PC-9 (cell line): ENCODE data around the gene HLCS. TPM values are rescaled to one million over a fixed set of nuclear protein-coding genes. Genes with fewer than 3 reads are reported as not detected.

Experiments
- BruUV-seq: library from RNA; stranded (reverse); fragments of 400-500 nt; replicated peaks from 2 replicates; lab custom pipeline; 2021; lab: Mats Ljungman, UMichigan
- CTCF ChIA-PET: fragments of 300-600 bp; sonication (Branson Sonifier 250); formaldehyde crosslinking; loops from one replicate; lab custom pipeline; 2022; ENCODE audit warnings: antibody characterized with exemption; lab: Charles Lee
- POLR2A ChIA-PET: fragments of 300-600 bp; sonication (Branson Sonifier 250); formaldehyde crosslinking; loops from one replicate; lab custom pipeline; 2022; ENCODE audit warnings: antibody characterized with exemption; ENCODE audit not compliant: unreplicated experiment; lab: Charles Lee
- DNase-seq, 2 experiments: peaks; one replicate each; pipeline versions ENCODE4 v3.0.0 to v3.0.0-alpha.2; 2015 to 2022; ENCODE audit warnings: mixed read lengths in 1 of 2
- H2AFZ ChIP-seq: fragments of 200-600 bp; sonication (generic); 2 replicates; pipeline ENCODE4 v1.8.1; 2017; ENCODE audit warnings: antibody characterized with exemption
- H3F3A ChIP-seq: fragments of 200-600 bp; sonication (generic); 2 replicates; pipeline ENCODE4 v1.8.1; 2017; ENCODE audit warnings: antibody characterized with exemption, mild to moderate bottlenecking, low read depth; ENCODE audit not compliant: insufficient read depth
- H3K27ac ChIP-seq: fragments of 200-600 bp; sonication (generic); 2 replicates; pipeline ENCODE4 v1.6.1; 2016; ENCODE audit warnings: mixed run types
- H3K27me3 ChIP-seq: fragments of 200-600 bp; sonication (generic); 2 replicates; pipeline ENCODE4 v1.6.1; 2016; ENCODE audit warnings: low read depth, mixed run types; ENCODE audit not compliant: insufficient read depth
- H3K36me3 ChIP-seq: fragments of 200-600 bp; sonication (generic); 2 replicates; pipeline ENCODE4 v1.6.1; 2016; ENCODE audit warnings: low read depth, mixed run types
- H3K4me1 ChIP-seq: fragments of 200-600 bp; sonication (generic); replicated peaks from 2 replicates; pipeline ENCODE4 v1.6.1; 2016; ENCODE audit warnings: mixed run types; ENCODE audit not compliant: insufficient read depth
- H3K4me2 ChIP-seq: fragments of 200-600 bp; sonication (generic); 2 replicates; pipeline ENCODE4 v1.6.1; 2017; ENCODE audit warnings: mixed run types
- H3K4me3 ChIP-seq: fragments of 200-600 bp; sonication (generic); 2 replicates; pipeline ENCODE4 v1.6.1; 2016; ENCODE audit warnings: mixed run types
- H3K79me2 ChIP-seq: fragments of 200-600 bp; sonication (generic); 2 replicates; pipeline ENCODE4 v1.6.1; 2017; ENCODE audit warnings: low read depth, mixed run types
- H3K9me2 ChIP-seq: fragments of 200-600 bp; sonication (generic); 2 replicates; pipeline ENCODE4 v1.8.1; 2017; ENCODE audit warnings: mild to moderate bottlenecking; ENCODE audit not compliant: insufficient read depth
- H3K9me3 ChIP-seq: fragments of 200-600 bp; sonication (generic); 2 replicates; pipeline ENCODE4 v1.8.1; 2016; ENCODE audit warnings: low read depth; ENCODE audit not compliant: insufficient read depth
- H4K20me1 ChIP-seq: fragments of 200-600 bp; sonication (generic); 2 replicates; pipeline ENCODE4 v1.8.1; 2017; ENCODE audit not compliant: insufficient read depth
- EZH2 ChIP-seq: fragments of 200-600 bp; sonication (generic); IDR thresholded peaks from 2 replicates; pipeline ENCODE4 v1.8.0; 2017; ENCODE audit warnings: antibody characterized with exemption, low read depth
- intact Hi-C: fragments of 100-400 bp; cut with micrococcal nuclease; formaldehyde crosslinking; loops from one replicate; pipeline ENCODE4 v1.10.0; 2022; ENCODE audit not compliant: unreplicated experiment
- total RNA-seq: library from RNA; stranded (reverse); gene quantifications from 2 replicates; pipeline ENCODE4 v1.2.3, GENCODE V29; 2021
- TF ChIP-seq, protein P1 (sequence below): fragments of 200-600 bp; sonication (generic); conservative IDR thresholded peaks from 2 replicates; pipeline ENCODE4 v1.6.1; 2017; ENCODE audit warnings: mixed run types, antibody characterized with exemption, mild to moderate bottlenecking, moderate library complexity

Gene HLCS
- total RNA-seq, 1 experiment from 2014 or later: 21.6 TPM

DNA sequence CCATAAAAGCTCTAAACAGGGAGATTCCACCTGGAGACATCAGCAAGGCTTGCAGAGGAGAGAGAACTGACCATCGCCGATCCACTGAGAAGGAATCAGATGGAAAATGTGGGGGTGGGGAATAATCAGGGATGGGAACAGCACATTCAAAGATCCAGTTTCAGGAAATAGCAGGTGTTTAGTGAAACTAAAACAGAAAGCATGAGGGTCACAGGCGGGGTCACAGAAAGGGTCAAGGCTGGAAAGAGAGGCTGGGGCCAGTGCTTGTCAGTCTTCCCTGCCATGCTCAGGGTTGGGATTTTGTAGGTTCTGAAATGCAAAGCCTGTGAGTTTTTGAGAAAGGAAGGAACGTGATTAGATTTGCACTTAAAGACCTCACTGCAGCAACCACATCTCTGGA is 103.2 kb downstream of the HLCS start:
- no peaks in the 10 kb centered on the region; the same call in 1 of the 2 replicates for H4K20me1 ChIP-seq
- H3K27ac ChIP-seq: no peak overlapping the region
- H3K27me3 ChIP-seq: no peaks in the 10 kb centered on the region
- H3K9me2 ChIP-seq: no peaks in the 10 kb centered on the region
- intact Hi-C loops: no loop called here
- peaks cover 43% of the 10 kb centered on the region for H3K4me1 ChIP-seq
- H2AFZ ChIP-seq: no peak overlapping the region
- H3F3A ChIP-seq: peaks cover 23% of the 10 kb centered on the region
- H3K9me3 ChIP-seq: no peaks in the 10 kb centered on the region
- POLR2A ChIA-PET: no interaction called here
- no TSS peak for BruUV-seq
- no peaks in the 10 kb centered on the region for H3K79me2 ChIP-seq
- H3K36me3 ChIP-seq: no peaks in the 10 kb centered on the region
- TF ChIP-seq EZH2: no peak
- TF ChIP-seq, protein P1, sequence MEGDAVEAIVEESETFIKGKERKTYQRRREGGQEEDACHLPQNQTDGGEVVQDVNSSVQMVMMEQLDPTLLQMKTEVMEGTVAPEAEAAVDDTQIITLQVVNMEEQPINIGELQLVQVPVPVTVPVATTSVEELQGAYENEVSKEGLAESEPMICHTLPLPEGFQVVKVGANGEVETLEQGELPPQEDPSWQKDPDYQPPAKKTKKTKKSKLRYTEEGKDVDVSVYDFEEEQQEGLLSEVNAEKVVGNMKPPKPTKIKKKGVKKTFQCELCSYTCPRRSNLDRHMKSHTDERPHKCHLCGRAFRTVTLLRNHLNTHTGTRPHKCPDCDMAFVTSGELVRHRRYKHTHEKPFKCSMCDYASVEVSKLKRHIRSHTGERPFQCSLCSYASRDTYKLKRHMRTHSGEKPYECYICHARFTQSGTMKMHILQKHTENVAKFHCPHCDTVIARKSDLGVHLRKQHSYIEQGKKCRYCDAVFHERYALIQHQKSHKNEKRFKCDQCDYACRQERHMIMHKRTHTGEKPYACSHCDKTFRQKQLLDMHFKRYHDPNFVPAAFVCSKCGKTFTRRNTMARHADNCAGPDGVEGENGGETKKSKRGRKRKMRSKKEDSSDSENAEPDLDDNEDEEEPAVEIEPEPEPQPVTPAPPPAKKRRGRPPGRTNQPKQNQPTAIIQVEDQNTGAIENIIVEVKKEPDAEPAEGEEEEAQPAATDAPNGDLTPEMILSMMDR: no peak
- no peak for DNase-seq
- no peak overlapping the region for H3K4me3 ChIP-seq
- CTCF ChIA-PET: no interaction called here
- no peak overlapping the region for H3K4me2 ChIP-seq

DNA sequence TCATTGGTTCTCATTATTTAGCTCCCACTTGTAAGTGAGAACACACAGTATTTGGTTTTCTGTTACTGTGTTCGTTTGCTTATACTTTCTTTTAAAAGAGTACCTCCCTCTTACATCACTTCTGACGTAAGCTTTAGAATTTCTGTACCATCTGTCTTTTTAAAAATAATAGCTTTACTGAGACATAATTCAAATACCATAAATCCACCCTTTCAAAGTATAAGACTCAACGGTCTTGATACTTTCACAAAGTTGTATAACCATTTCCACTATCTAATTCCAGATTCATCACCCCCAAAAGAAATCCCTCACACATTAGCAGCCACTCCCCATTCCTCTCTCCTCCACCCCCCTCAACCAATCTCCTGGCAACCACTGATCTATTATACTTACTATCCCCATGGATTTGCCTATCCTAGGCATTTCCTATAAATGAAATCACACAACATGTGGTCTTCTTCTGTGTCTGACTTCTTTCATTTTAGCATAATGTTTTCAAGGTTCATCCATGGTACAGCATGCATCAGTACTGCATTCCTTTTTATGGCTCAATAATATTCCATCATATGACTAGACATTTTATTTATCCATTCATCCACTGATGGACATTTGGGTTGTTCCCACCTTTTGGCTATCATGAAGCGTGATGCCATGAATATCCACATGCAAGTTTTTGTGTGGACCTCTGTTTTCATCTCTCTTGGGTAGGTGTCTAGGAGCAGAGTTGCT is 104.7 kb downstream of the HLCS start:
- H3K4me2 ChIP-seq: peak overlapping the region; percentile 74
- 0 out of 2 replicates have a peak overlapping the region, but pooled peaks have one; percentile 56 for H2AFZ ChIP-seq
- CTCF ChIA-PET: interaction anchor here (0.6 to 1.0 kb wide), 2 partner anchors 56 to 122 kb away, joined by 3 to 4 read pairs; no protein-coding TSS in a partner anchor
- H3K9me2 ChIP-seq: no peaks in the 10 kb centered on the region
- no peaks in the 10 kb centered on the region for H3K27me3 ChIP-seq
- TF ChIP-seq EZH2: no peak
- TF ChIP-seq, protein P1: no peak
- no peaks in the 10 kb centered on the region for H3K9me3 ChIP-seq
- H3K36me3 ChIP-seq: no peaks in the 10 kb centered on the region
- H3K27ac ChIP-seq: peak overlapping the region; percentile 95
- no peaks in the 10 kb centered on the region; the same call in 1 of the 2 replicates for H4K20me1 ChIP-seq
- intact Hi-C loops: loop anchor here (2.0 kb wide), 2 partner anchors 49 to 77 kb away; no protein-coding TSS in a partner anchor
- POLR2A ChIA-PET: interaction anchor here (0.5 to 0.7 kb wide), 2 partner anchors 171 to 750 kb away, joined by 6 to 7 read pairs; no protein-coding TSS in a partner anchor
- H3K4me3 ChIP-seq: peak overlapping the region; percentile 32; the same call in 1 of the 2 replicates
- H3F3A ChIP-seq: peaks cover 23% of the 10 kb centered on the region
- DNase-seq: no peak
- no peaks in the 10 kb centered on the region for H3K79me2 ChIP-seq
- no TSS peak for BruUV-seq
- H3K4me1 ChIP-seq: peaks cover 46% of the 10 kb centered on the region

DNA sequence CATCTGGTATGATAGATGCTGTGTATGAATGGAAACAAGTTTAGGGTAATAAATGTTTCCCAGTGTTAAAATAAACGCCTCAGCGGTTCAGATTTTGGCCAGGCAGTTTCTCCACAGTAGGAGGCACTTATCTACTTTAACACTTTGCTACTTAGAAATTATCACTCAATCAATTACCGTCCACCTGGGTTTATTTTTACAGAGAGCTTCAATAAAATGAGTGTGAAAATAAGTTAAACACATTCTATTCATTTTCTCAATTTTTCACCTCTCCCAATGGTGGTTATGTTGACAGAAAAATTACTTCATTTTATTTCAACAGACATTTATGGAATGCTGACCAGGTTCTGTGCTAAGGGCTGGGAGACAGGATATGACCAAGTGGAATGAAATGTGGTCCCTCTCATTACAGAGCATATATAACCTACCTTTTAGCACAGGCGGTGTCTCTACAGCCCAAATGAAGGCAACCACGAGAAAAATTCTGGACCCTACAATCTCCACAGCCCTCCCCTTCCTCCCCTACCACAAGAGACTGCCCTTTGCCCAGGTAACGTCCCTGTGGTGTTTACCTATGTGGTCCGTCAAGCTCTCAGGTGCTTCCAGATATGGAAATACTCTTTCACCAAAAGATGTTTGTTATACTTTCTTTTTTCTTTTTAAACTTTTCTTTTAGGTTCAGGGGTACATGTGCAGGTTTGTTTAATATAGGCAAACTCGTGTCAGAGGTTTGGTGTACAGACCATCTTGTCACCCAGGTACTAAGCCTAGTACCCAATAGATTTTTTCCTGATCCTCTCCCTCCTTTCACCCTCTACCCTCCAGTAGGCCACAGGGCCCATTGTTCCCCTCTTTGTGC is 105.5 kb downstream of the HLCS start:
- BruUV-seq: TSS peak; percentile 84
- CTCF ChIA-PET: interaction anchor here (0.6 to 1.0 kb wide), 2 partner anchors 57 to 123 kb away, joined by 3 to 4 read pairs; no protein-coding TSS in a partner anchor

More for the DNA sequence above, 105.5 kb downstream of the HLCS start:
- H3K9me2 ChIP-seq: no peaks in the 10 kb centered on the region
- no peaks in the 10 kb centered on the region for H3K36me3 ChIP-seq
- H3K79me2 ChIP-seq: no peaks in the 10 kb centered on the region
- H2AFZ ChIP-seq: 0 out of 2 replicates have a peak overlapping the region, but pooled peaks have one; percentile 56
- peak overlapping the region; percentile 74 for H3K4me2 ChIP-seq
- peaks cover 46% of the 10 kb centered on the region for H3K4me1 ChIP-seq
- H3K27me3 ChIP-seq: no peaks in the 10 kb centered on the region
- peak overlapping the region; percentile 95 for H3K27ac ChIP-seq
- POLR2A ChIA-PET: interaction anchor here (0.5 to 0.7 kb wide), 2 partner anchors 170 to 749 kb away, joined by 6 to 7 read pairs; no protein-coding TSS in a partner anchor
- peak overlapping the region; percentile 32; the same call in 1 of the 2 replicates for H3K4me3 ChIP-seq
- peak; percentile 47 to 88 for DNase-seq
- H3F3A ChIP-seq: peaks cover 23% of the 10 kb centered on the region
- no peak for TF ChIP-seq EZH2
- TF ChIP-seq, protein P1: no peak
- H4K20me1 ChIP-seq: no peaks in the 10 kb centered on the region; the same call in 1 of the 2 replicates
- no peaks in the 10 kb centered on the region for H3K9me3 ChIP-seq
- intact Hi-C loops: loop anchor here (2.0 kb wide), 2 partner anchors 50 to 76 kb away; no protein-coding TSS in a partner anchor
